Endothelial cell of umbilical vein (primary cell): ENCODE data around the gene KIZ. TPM values are rescaled to one million over a fixed set of nuclear protein-coding genes. Genes with fewer than 3 reads are reported as not detected.

ENCODE experiments used
- BruUV-seq: library from RNA; stranded (reverse); fragments of 400-500 nt; replicated peaks from 2 replicates; lab custom pipeline; 2021; lab: Mats Ljungman, UMichigan
- CTCF ChIA-PET: fragments of 300-600, 350-600 bp; sonication (Branson Sonifier 250); formaldehyde crosslinking; loops from one replicate; lab custom pipeline; 2021; ENCODE audit warnings: antibody characterized with exemption, inconsistent platforms; lab: Charles Lee
- POLR2A ChIA-PET: fragments of 300-600, 350-600 bp; sonication (Branson Sonifier 250); formaldehyde crosslinking; loops from one replicate; lab custom pipeline; 2021; ENCODE audit warnings: antibody characterized with exemption, inconsistent platforms; lab: Charles Lee
- DNase-seq: peaks from one replicate; pipeline ENCODE4 v3.0.0-alpha.2; 2011; ENCODE audit warnings: low read depth, low spot score
- FAIRE-seq: peaks from 2 replicates; lab custom pipeline; 2011; peaks lifted over from hg19 to GRCh38; lab: Jason Lieb, UNC
- H2AFZ ChIP-seq: 2 replicates; pipeline ENCODE4 v1.6.0; 2012; ENCODE audit warnings: low read depth, low read length, control low read depth, inconsistent platforms
- H3K27ac ChIP-seq: 2 replicates; pipeline ENCODE4 v1.5.1; 2011; ENCODE audit warnings: low read depth, mild to moderate bottlenecking, control low read depth, low read length, moderate library complexity; ENCODE audit not compliant: insufficient read depth
- H3K27me3 ChIP-seq, 2 experiments: 2 replicates each; pipeline versions ENCODE4 v1.6.0 to v1.6.1; 2011; ENCODE audit warnings: low read length in 2 of 2, mixed read lengths in 1 of 2; ENCODE audit not compliant: control insufficient read depth in 2 of 2, insufficient read depth in 2 of 2
- H3K36me3 ChIP-seq, 2 experiments: 2 replicates in 1 of 2; 3 replicates in 1 of 2; pipeline ENCODE4 v1.5.1; 2011; ENCODE audit warnings: low read length in 2 of 2, mild to moderate bottlenecking in 1 of 2, moderate library complexity in 1 of 2; ENCODE audit not compliant: control insufficient read depth in 2 of 2, insufficient read depth in 2 of 2; ENCODE audit errors: extremely low read depth in 1 of 2
- H3K4me1 ChIP-seq: 3 replicates; pipeline ENCODE4 v1.5.1; 2011; ENCODE audit warnings: mild to moderate bottlenecking, low read length; ENCODE audit not compliant: control insufficient read depth, insufficient read depth; ENCODE audit errors: extremely low read depth
- H3K4me2 ChIP-seq: 2 replicates; pipeline ENCODE4 v1.6.1; 2011; ENCODE audit warnings: low read length, control low read depth, mixed read lengths; ENCODE audit not compliant: insufficient read depth
- H3K4me3 ChIP-seq, 3 experiments: fragments of 200-600 bp in 1 of 3; sonication (generic), shearing (Covaris generic) in 1 of 3; replicated peaks in 1 of 3; 2 replicates each; pipeline ENCODE4 v1.5.1; 2011 to 2016; ENCODE audit warnings: control low read depth in 3 of 3, low read length in 3 of 3, mild to moderate bottlenecking in 2 of 3, inconsistent platforms in 1 of 3, low read depth in 1 of 3, moderate library complexity in 1 of 3; ENCODE audit not compliant: insufficient read depth in 1 of 3
- H3K79me2 ChIP-seq: 2 replicates; pipeline ENCODE4 v1.6.0; 2012; ENCODE audit warnings: low read length, inconsistent platforms; ENCODE audit not compliant: control insufficient read depth, insufficient read depth
- H3K9ac ChIP-seq: replicated peaks from 2 replicates; pipeline ENCODE3; 2011; ENCODE audit warnings: low read length, control low read depth; ENCODE audit not compliant: insufficient read depth; ENCODE audit errors: extremely low read depth
- H3K9me1 ChIP-seq: replicated peaks from 3 replicates; pipeline ENCODE4 v1.6.0; 2011; ENCODE audit warnings: mild to moderate bottlenecking, low read length; ENCODE audit not compliant: control insufficient read depth, insufficient read depth; ENCODE audit errors: extremely low read depth
- H3K9me3 ChIP-seq: replicated peaks from 2 replicates; pipeline ENCODE4 v1.5.1; 2012; ENCODE audit warnings: low read length, inconsistent platforms; ENCODE audit not compliant: control insufficient read depth, insufficient read depth
- H4K20me1 ChIP-seq: replicated peaks from 2 replicates; pipeline ENCODE3; 2011; ENCODE audit warnings: mild to moderate bottlenecking, low read length; ENCODE audit not compliant: control insufficient read depth, insufficient read depth; ENCODE audit errors: extremely low read depth
- CTCF ChIP-seq, 2 donors: IDR thresholded peaks; 1 replicate in 1 of 2; 2 replicates in 1 of 2; pipeline ENCODE4 v1.5.1; 2011; ENCODE audit warnings: low read length in 2 of 2, mild to moderate bottlenecking in 2 of 2, moderate library complexity in 2 of 2, control low read depth in 1 of 2, inconsistent platforms in 1 of 2, low read depth in 1 of 2; ENCODE audit not compliant: insufficient read depth in 1 of 2; ENCODE audit errors: extremely low read depth in 1 of 2
- EZH2 ChIP-seq: IDR thresholded peaks from 2 replicates; pipeline ENCODE4 v1.6.1; 2012; ENCODE audit warnings: borderline replicate concordance, low read depth, mild to moderate bottlenecking, moderate library complexity, low read length, inconsistent platforms; ENCODE audit not compliant: severe bottlenecking
- FOS ChIP-seq: IDR thresholded peaks from 2 replicates; pipeline ENCODE4 v1.6.1; 2011; ENCODE audit warnings: mild to moderate bottlenecking, low read length, moderate library complexity, borderline replicate concordance; ENCODE audit not compliant: insufficient read depth
- GATA2 ChIP-seq: IDR thresholded peaks from 2 replicates; pipeline ENCODE4 v1.7.0; 2011; ENCODE audit warnings: low read depth, mild to moderate bottlenecking, moderate library complexity, mixed read lengths, low read length; ENCODE audit not compliant: insufficient read length, insufficient read depth
- JUN ChIP-seq: IDR thresholded peaks from 2 replicates; pipeline ENCODE4 v1.6.1; 2011; ENCODE audit warnings: borderline replicate concordance, low read depth; ENCODE audit not compliant: insufficient read length, insufficient read depth
- MAX ChIP-seq: IDR thresholded peaks from 2 replicates; pipeline ENCODE4 v1.6.1; 2011; ENCODE audit not compliant: insufficient read depth, insufficient read length
- MYC ChIP-seq: IDR thresholded peaks from one replicate; pipeline ENCODE4 v1.6.1; 2011; ENCODE audit warnings: mild to moderate bottlenecking, low read depth, low read length
- POLR2A ChIP-seq: IDR thresholded peaks from 2 replicates; pipeline ENCODE4 v1.6.1; 2012; ENCODE audit warnings: low read depth, mild to moderate bottlenecking, control low read depth, low read length
- POLR2AphosphoS5 ChIP-seq: IDR thresholded peaks from 2 replicates; pipeline ENCODE4 v1.6.1; 2012; ENCODE audit warnings: low read depth, mild to moderate bottlenecking, control low read depth, low read length, moderate library complexity; ENCODE audit not compliant: insufficient read depth
- dilution Hi-C: fragments of 300-500 bp; cut with MboI; formaldehyde crosslinking; loops from one replicate; pipeline ENCODE4 v1.15.0; 2019; ENCODE audit warnings: low sequenced_read_pairs; ENCODE audit not compliant: extremely low pct_ligation_motif_present
- intact Hi-C: fragments of 100-400 bp; cut with micrococcal nuclease; formaldehyde crosslinking; loops from one replicate; pipeline ENCODE4 v1.10.0; 2022
- polyA plus RNA-seq, 4 experiments: library from polyadenylated mRNA; depleted of rRNA in 3 of 4; stranded (reverse) in 3 of 4; unstranded in 1 of 4; fragments of >200 nt; gene quantifications; 2 replicates each; pipeline versions ENCODE4 v1.2.1 to v1.2.3, GENCODE V29; 2011 to 2012; ENCODE audit warnings: missing spikeins in 1 of 4
- total RNA-seq: library from RNA; stranded (reverse); gene quantifications from 2 replicates; pipeline ENCODE4 v1.2.3, GENCODE V29; 2021

The KIZ gene
- total and polyA plus RNA-seq, 2 donors (not counting 3 experiments of a cell fraction or from before 2014, with no cell fraction given) = 3.9 to 7.3 TPM

- Histone ChIP-seq H3K27me3 (peaks cover 0 to 4% of the 10 kb centered on the region in 2 experiments), H3K9me3 (no peaks in the 10 kb centered on the region), H3K4me2 (no peak overlapping the region), H3K9ac (no peak overlapping the region), H2AFZ (no peak overlapping the region), H4K20me1 (no peaks in the 10 kb centered on the region), H3K27ac (no peak overlapping the region), H3K4me1 (no peaks in the 10 kb centered on the region), H3K36me3 (no peaks in the 10 kb centered on the region), H3K4me3 (no peak overlapping the region), H3K9me1 (no peaks in the 10 kb centered on the region), H3K79me2 (no peaks in the 10 kb centered on the region)
- ChIA-PET POLR2A (no interaction called here), CTCF (interaction anchor here (0.8 kb wide), 2 partner anchors 37 to 219 kb away, joined by 3 read pairs; no protein-coding TSS in a partner anchor)
- FAIRE-seq (no peak), DNase-seq (peak; percentile 25)
- TF ChIP-seq GATA2 (no peak), POLR2A (no peak), CTCF (IDR thresholded peaks at IDR 0.05; ENCODE audit: extremely low read depth in 1 of 2, insufficient read depth in 1 of 2, low read depth in 1 of 2, low read length in 2 of 2) (no peak), FOS (no peak), MAX (no peak), MYC (no peak), POLR2AphosphoS5 (no peak), EZH2 (no peak), JUN (no peak)
- dilution Hi-C loops = no loop called here
- no TSS peak for BruUV-seq
- intact Hi-C loops = no loop called here
Observed at GRCh38 chr20:21286775-21287174, 160.9 kb downstream of the KIZ start.
